NCI-H2227 treated with DMSO at 0.1 percent for 48 hours (cell line): ENCODE results near the gene TP63.

Experiments
- DNase-seq: peaks from one replicate; lab custom pipeline; 2025; lab: John Stamatoyannopoulos, UW

TP63 gene

DNA sequence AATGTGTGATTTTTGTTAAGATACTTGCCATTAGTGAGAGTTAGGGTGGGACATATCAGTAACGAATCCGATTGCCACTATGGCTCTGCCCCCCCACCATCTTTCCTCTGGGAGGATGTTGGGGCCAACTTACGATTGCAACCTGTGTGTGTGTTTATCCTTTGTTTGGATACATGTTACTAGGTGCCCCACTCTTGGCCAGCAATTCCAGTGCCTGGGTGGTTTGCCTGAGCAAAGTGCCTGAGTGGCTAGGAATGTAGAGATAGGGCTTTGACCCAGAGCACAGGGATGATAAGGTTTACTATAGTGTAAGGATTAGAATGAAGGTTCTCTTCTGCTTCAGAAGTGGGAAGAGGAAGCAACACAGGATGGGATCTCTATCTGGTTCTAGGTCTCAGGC lies 231.8 kb downstream of the TP63 start:
- DNase-seq = no peak

GRCh38 chr3:189868061-189868460 lies 236.9 kb downstream of the TP63 start:
- DNase-seq = no peak

GRCh38 chr3:189869165-189869564 lies 238.0 kb downstream of the TP63 start:
- no peak for DNase-seq

- DNase-seq = no peak
Measured at GRCh38 chr3:189871418-189871817, 240.2 kb downstream of the TP63 start.

DNA sequence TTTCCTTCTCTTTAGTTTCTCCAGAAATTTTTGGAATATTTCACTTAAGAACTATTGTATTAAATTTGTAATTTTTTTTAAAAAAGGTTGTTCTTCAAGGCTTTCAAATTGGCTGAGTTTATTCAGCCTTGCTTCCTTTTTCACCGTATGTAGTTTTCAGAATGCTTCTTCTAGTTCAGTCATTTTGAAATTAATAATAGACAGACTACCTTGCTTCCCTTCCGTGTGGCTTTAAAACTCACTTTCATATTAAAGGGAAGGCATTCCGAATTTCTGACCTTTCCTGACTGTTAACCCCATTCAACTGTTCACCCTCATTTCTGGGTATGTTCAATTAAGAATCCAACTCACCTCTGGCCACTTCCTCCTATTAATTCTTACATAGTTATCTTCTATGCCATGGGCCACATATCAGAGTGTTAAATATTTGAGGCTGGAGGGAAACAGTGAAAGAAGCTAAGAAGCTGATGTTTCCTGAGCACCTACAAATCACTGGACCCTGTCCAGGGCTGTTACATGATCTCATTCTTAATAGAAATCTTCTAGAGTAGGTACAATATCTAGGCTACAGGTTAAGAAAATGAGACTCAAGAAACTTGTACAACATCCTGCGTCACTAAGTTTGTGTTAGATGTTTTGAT lies 252.0 kb downstream of the TP63 start:
- DNase-seq = no peak

DNA sequence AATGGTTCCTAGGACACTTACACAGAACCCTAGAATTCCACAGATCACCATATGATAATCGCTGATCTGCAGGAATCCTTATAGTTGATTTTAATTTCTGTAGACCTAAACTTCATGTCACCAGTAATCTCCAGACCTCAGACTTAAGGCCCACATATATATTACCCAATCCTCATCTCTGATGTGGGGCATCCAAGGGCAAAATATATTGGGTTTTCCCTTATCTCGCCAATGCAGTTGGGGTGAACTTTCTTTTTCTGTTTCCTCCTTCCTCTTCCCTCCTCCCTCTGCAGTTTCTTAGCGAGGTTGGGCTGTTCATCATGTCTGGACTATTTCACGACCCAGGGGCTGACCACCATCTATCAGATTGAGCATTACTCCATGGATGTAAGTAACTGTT lies 259.3 kb downstream of the TP63 start:
- no peak for DNase-seq

DNA sequence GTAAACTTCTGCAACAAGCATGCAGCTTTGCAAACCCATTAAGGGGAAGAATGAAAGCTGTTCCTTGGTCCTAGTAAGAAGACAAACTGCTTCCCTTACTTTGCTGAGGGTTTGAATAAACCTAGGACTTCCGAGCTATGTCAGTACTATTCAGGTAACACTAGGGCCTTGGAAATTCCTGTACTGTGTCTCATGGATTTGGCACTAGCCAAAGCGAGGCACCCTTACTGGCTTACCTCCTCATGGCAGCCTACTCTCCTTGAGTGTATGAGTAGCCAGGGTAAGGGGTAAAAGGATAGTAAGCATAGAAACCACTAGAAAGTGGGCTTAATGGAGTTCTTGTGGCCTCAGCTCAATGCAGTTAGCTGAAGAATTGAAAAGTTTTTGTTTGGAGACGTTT lies 265.3 kb downstream of the TP63 start:
- DNase-seq = no peak

DNA sequence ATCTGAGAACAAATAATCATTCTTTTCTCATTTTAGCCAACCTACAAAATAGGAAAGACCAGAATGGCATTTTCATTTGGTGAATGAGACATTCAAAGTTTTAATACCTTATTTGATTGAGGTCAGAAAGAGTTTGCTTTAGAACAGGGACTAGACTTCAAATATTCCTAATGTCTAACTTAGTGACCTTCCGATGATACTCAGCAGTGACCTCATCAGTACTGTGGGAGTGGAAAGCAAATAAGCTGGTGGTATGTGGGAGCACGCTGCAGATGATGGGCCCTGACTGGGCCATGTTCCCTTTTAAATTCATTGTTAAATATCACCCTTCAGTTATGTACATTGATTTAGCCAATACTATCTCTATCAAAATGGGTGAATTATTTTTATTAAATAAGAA lies 266.2 kb downstream of the TP63 start:
- DNase-seq = no peak

- DNase-seq = no peak
Measured at GRCh38 chr3:189898559-189899153, 267.5 kb downstream of the TP63 start.

DNA sequence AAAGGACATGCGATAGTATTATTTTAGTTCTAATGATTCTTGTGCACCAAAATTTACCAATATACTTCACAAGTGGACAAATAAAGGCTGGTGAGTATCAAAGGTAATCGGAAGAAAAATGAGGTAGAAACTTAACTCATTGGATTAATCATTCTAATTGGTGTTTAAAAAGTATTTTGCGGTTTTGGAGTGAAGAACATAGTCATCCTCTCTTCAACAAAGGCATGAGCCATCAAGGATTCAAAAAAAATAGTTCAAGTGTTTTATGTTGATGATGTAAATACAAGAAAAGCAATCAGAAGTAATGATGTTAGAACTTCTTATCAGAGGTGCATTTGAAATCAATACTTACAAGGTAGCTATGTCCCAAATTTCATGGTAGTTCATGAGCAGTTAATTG lies 268.0 kb downstream of the TP63 start:
- no peak for DNase-seq

- DNase-seq = no peak
Measured at GRCh38 chr3:189900578-189900977, 269.4 kb downstream of the TP63 start.

GRCh38 chr3:189901481-189901880 lies 270.3 kb downstream of the TP63 start:
- no peak for DNase-seq

- no peak for DNase-seq
Measured at GRCh38 chr3:189902230-189903186, 271.3 kb downstream of the TP63 start.

DNA sequence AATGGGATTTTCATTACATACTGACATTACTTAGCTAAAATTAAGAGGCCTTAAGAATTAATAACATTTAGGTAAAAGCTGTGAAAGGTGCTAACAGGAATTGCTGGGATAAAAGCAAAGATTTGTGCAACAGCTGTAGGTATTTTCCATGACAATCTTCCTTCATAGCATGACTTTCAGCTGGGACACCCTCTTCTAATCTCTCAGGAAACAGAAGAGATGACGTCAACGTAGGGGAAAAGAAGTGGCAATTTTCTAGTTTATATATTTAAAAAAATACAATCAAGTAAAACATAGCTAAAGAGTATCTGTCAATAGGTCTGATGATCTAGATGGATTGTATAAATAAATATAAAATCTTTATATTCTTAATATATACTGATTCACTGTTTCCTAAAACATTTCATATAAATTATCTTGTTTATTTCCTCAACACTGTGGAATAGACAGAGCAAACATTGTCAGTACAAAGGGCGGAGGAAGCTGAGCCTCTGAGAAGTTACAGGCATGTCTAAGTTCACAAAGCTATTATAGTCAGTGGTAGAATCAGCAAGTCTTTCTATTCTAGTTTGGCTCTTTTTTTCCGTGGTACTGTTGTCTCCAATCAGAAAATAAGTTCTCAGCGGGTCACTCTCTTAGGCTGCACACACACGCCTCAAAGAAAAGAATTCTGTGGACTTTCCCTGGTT lies 272.5 kb downstream of the TP63 start:
- no peak for DNase-seq

GRCh38 chr3:189907803-189908202 lies 276.6 kb downstream of the TP63 start:
- no peak for DNase-seq

- DNase-seq = no peak
Measured at GRCh38 chr3:189908646-189909045, 277.5 kb downstream of the TP63 start.

- no peak for DNase-seq
Measured at GRCh38 chr3:189909139-189909538, 277.9 kb downstream of the TP63 start.

DNA sequence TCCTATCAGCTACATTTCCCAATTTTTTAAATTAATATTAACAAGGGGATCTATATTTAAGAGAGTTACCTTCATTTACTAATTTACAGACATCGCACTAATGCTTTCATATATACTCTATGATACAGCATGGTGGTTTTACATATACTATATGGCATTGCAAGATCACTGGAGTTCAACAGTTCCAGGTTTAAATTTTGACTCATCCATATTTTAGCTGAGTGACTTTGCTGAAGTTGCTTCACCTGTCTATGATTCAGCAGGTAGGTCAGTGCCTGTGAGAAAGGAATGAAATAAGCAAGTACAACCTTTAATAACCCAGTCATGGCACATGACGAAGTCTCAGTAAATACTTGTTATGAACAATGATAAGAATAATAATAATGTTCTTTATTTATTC lies 278.4 kb downstream of the TP63 start:
- DNase-seq = no peak

DNA sequence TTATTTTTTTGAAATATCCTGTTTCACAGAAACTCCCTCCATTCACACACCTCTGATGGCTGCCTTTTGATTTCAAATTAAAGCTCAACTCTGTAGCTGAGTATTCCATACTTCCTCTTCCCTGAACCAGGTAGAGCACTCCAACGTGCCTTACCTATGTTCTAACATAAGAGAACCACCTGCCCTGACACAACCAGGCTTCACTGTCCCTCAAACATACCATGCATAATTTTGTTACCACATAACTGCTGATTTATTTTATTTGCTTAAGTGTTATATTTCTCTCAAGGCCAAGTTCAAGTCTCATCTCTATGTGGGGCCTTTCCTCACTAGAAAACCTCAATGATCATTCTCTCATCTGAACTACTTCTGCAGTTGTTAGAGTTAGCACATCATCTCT lies 279.8 kb downstream of the TP63 start:
- DNase-seq = no peak

- DNase-seq = no peak
Measured at GRCh38 chr3:189914799-189915198, 283.6 kb downstream of the TP63 start.

GRCh38 chr3:189921770-189922169 lies 290.6 kb downstream of the TP63 start:
- no peak for DNase-seq
